PFSK-1 (cell line): ENCODE measurements around the gene VILL.

ENCODE experiments used
- FOXP2 ChIP-seq: optimal IDR thresholded peaks from 2 replicates; pipeline ENCODE3; 2011; ENCODE audit warnings: borderline replicate concordance, control low read depth, inconsistent platforms; ENCODE audit not compliant: insufficient read depth; ENCODE audit errors: extremely low read length, extremely low read depth
- POLR2AphosphoS5 ChIP-seq: IDR thresholded peaks from 2 replicates; pipeline ENCODE4 v1.6.1; 2012; ENCODE audit warnings: low read depth, mild to moderate bottlenecking, control low read depth, low read length, moderate library complexity
- SIN3A ChIP-seq: IDR thresholded peaks from 2 replicates; pipeline ENCODE4 v1.6.1; 2012; ENCODE audit warnings: mild to moderate bottlenecking, low read length, moderate library complexity, borderline replicate concordance; ENCODE audit not compliant: insufficient read depth
- TAF1 ChIP-seq: IDR thresholded peaks from 2 replicates; pipeline ENCODE4 v1.6.1; 2012; ENCODE audit warnings: low read length, control low read depth, borderline replicate concordance; ENCODE audit not compliant: insufficient read depth
- TF ChIP-seq, protein P1 (sequence below), 2 experiments: IDR thresholded peaks; 2 replicates each; pipeline versions ENCODE4 v1.6.1 to v1.8.0; 2011 to 2012; ENCODE audit warnings: low read depth in 2 of 2, low read length in 2 of 2, control low read depth in 1 of 2, inconsistent platforms in 1 of 2, mild to moderate bottlenecking in 1 of 2, moderate library complexity in 1 of 2; ENCODE audit not compliant: insufficient read depth in 1 of 2

- no peak for TF ChIP-seq POLR2AphosphoS5
- TF ChIP-seq TAF1, result no peak
- TF ChIP-seq, protein P1, sequence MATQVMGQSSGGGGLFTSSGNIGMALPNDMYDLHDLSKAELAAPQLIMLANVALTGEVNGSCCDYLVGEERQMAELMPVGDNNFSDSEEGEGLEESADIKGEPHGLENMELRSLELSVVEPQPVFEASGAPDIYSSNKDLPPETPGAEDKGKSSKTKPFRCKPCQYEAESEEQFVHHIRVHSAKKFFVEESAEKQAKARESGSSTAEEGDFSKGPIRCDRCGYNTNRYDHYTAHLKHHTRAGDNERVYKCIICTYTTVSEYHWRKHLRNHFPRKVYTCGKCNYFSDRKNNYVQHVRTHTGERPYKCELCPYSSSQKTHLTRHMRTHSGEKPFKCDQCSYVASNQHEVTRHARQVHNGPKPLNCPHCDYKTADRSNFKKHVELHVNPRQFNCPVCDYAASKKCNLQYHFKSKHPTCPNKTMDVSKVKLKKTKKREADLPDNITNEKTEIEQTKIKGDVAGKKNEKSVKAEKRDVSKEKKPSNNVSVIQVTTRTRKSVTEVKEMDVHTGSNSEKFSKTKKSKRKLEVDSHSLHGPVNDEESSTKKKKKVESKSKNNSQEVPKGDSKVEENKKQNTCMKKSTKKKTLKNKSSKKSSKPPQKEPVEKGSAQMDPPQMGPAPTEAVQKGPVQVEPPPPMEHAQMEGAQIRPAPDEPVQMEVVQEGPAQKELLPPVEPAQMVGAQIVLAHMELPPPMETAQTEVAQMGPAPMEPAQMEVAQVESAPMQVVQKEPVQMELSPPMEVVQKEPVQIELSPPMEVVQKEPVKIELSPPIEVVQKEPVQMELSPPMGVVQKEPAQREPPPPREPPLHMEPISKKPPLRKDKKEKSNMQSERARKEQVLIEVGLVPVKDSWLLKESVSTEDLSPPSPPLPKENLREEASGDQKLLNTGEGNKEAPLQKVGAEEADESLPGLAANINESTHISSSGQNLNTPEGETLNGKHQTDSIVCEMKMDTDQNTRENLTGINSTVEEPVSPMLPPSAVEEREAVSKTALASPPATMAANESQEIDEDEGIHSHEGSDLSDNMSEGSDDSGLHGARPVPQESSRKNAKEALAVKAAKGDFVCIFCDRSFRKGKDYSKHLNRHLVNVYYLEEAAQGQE (IDR thresholded peaks at IDR 0.05; ENCODE audit: insufficient read depth in 1 of 2, low read depth in 2 of 2, low read length in 2 of 2), result no peak
- no peak for TF ChIP-seq SIN3A
- no peak for TF ChIP-seq FOXP2
Observed at GRCh38 chr3:37997342-37997741, 6.8 kb downstream of the VILL start.
